CD14-positive monocyte (primary cell): Measurements from ENCODE around the gene GREB1. TPM values are rescaled to one million over a fixed set of nuclear protein-coding genes. Genes with fewer than 3 reads are reported as not detected.

ENCODE experiments used
- DNase-seq, 3 donors: peaks; one replicate each; pipeline ENCODE4 v3.0.0-alpha.2; 2011 to 2022
- H2AFZ ChIP-seq: 2 replicates; pipeline ENCODE4 v1.6.0; 2012; ENCODE audit warnings: mild to moderate bottlenecking, low read depth, low read length, inconsistent platforms; ENCODE audit not compliant: insufficient read depth, poor library complexity, severe bottlenecking
- H3K27ac ChIP-seq, 2 donors: 1 replicate in 1 of 2; 2 replicates in 1 of 2; pipeline ENCODE4 v1.5.1; 2012 to 2013; ENCODE audit warnings: low read length in 2 of 2, control low read depth in 1 of 2, inconsistent platforms in 1 of 2, low read depth in 1 of 2, mild to moderate bottlenecking in 1 of 2
- H3K27me3 ChIP-seq, 2 donors: one replicate each; pipeline versions ENCODE4 v1.6.0 to v1.6.1; 2011 to 2013; ENCODE audit warnings: low read length in 2 of 2; ENCODE audit not compliant: control insufficient read depth in 2 of 2, insufficient read depth in 2 of 2
- H3K36me3 ChIP-seq, 2 donors: replicated peaks in 1 of 2; 1 replicate in 1 of 2; 2 replicates in 1 of 2; pipeline versions ENCODE4 v1.5.1 to v1.6.1; 2012 to 2013; ENCODE audit warnings: low read length in 2 of 2, control low read depth in 1 of 2, inconsistent platforms in 1 of 2, mild to moderate bottlenecking in 1 of 2; ENCODE audit not compliant: insufficient read depth in 2 of 2, control insufficient read depth in 1 of 2
- H3K4me1 ChIP-seq, 2 donors: 1 replicate in 1 of 2; 2 replicates in 1 of 2; pipeline versions ENCODE4 v1.5.1 to v1.6.1; 2012 to 2013; ENCODE audit warnings: low read length in 2 of 2, control low read depth in 1 of 2, inconsistent platforms in 1 of 2, mild to moderate bottlenecking in 1 of 2, moderate library complexity in 1 of 2; ENCODE audit not compliant: insufficient read depth in 2 of 2, control insufficient read depth in 1 of 2
- H3K4me2 ChIP-seq: replicated peaks from 2 replicates; pipeline ENCODE3; 2012; ENCODE audit warnings: low read length, moderate library complexity, mild to moderate bottlenecking; ENCODE audit not compliant: poor library complexity, severe bottlenecking; ENCODE audit errors: extremely low read depth
- H3K4me3 ChIP-seq, 3 experiments: fragments of 200-600 bp in 1 of 3; sonication (generic) in 1 of 3; replicated peaks in 1 of 3; 1 replicate in 2 of 3; 2 replicates in 1 of 3; pipeline ENCODE4 v1.5.1; 2011 to 2013; ENCODE audit warnings: low read length in 3 of 3, mild to moderate bottlenecking in 3 of 3, control low read depth in 2 of 3, low read depth in 2 of 3, inconsistent platforms in 1 of 3, moderate library complexity in 1 of 3
- H3K79me2 ChIP-seq: 2 replicates; pipeline ENCODE4 v1.6.0; 2012; ENCODE audit warnings: mild to moderate bottlenecking, control low read depth, inconsistent platforms, low read length, moderate library complexity; ENCODE audit not compliant: insufficient read depth
- H3K9ac ChIP-seq: 2 replicates; pipeline ENCODE4 v1.6.0; 2017; ENCODE audit warnings: low read length, mild to moderate bottlenecking; ENCODE audit not compliant: insufficient read depth, poor library complexity, severe bottlenecking
- H3K9me3 ChIP-seq, 2 donors: replicated peaks in 1 of 2; 1 replicate in 1 of 2; 2 replicates in 1 of 2; pipeline versions ENCODE4 v1.5.1 to v1.6.1; 2012 to 2013; ENCODE audit warnings: low read length in 2 of 2, control low read depth in 1 of 2; ENCODE audit not compliant: control insufficient read depth in 1 of 2, insufficient read depth in 1 of 2
- H4K20me1 ChIP-seq: 2 replicates; pipeline ENCODE4 v1.6.0; 2012; ENCODE audit warnings: mild to moderate bottlenecking, low read length, control low read depth, moderate library complexity; ENCODE audit not compliant: insufficient read depth
- H3K27ac Mint-ChIP-seq, 7 donors: one replicate each; pipeline ENCODE4 v1.8.0; 2020; ENCODE audit warnings: mild to moderate bottlenecking in 7 of 7, mixed read lengths in 7 of 7, moderate library complexity in 6 of 7, inconsistent platforms in 2 of 7
- H3K27me3 Mint-ChIP-seq, 3 donors: one replicate each; pipeline ENCODE4 v1.8.0; 2021 to 2022; ENCODE audit warnings: low read depth in 3 of 3, mild to moderate bottlenecking in 3 of 3, mixed read lengths in 3 of 3, moderate library complexity in 3 of 3, inconsistent platforms in 1 of 3
- H3K36me3 Mint-ChIP-seq, 2 donors: one replicate each; pipeline ENCODE4 v1.8.0; 2020; ENCODE audit warnings: mixed read lengths in 2 of 2, inconsistent platforms in 1 of 2, mild to moderate bottlenecking in 1 of 2
- H3K4me1 Mint-ChIP-seq: one replicate; pipeline ENCODE4 v1.8.0; 2020; ENCODE audit warnings: mild to moderate bottlenecking, mixed read lengths
- H3K4me3 Mint-ChIP-seq, 2 donors: one replicate each; pipeline ENCODE4 v1.8.0; 2020; ENCODE audit warnings: mild to moderate bottlenecking in 2 of 2, mixed read lengths in 2 of 2, moderate library complexity in 1 of 2
- H3K9me3 Mint-ChIP-seq, 7 donors: one replicate each; pipeline ENCODE4 v1.8.0; 2020 to 2022; ENCODE audit warnings: mixed read lengths in 7 of 7, mild to moderate bottlenecking in 6 of 7, moderate library complexity in 6 of 7, inconsistent platforms in 2 of 7
- WGBS: methylation state at CpG from one replicate; pipeline ENCODE4 v1.1.5; 2013; ENCODE audit warnings: missing lambda C conversion rate; ENCODE audit not compliant: insufficient coverage; 5-methylcytosine and 5-hydroxymethylcytosine counted together
- intact Hi-C, 2 donors: fragments of 100-400 bp; cut with micrococcal nuclease; formaldehyde crosslinking; loops; one replicate each; pipeline versions ENCODE4 v1.15.0 to v1.15.1; 2023
- polyA plus RNA-seq, 3 donors: library from polyadenylated mRNA; depleted of rRNA in 1 of 3; unstranded in 2 of 3; stranded (reverse) in 1 of 3; fragments of 300-500 nt in 2 of 3; fragments of >200 nt in 1 of 3; fragmentation: Illumina TruSeq in 2 of 3; gene quantifications; 1 replicate in 2 of 3; 2 replicates in 1 of 3; pipeline ENCODE4 v1.2.3, GENCODE V29; 2012 to 2021
- TF ChIP-seq, protein P1 (sequence below): fragments of 200-600 bp; IDR thresholded peaks from one replicate; pipeline ENCODE4 v1.8.0; 2022; ENCODE audit warnings: antibody characterized with exemption, mild to moderate bottlenecking

Gene GREB1
- polyA plus RNA-seq, 3 donors: not detected

DNA sequence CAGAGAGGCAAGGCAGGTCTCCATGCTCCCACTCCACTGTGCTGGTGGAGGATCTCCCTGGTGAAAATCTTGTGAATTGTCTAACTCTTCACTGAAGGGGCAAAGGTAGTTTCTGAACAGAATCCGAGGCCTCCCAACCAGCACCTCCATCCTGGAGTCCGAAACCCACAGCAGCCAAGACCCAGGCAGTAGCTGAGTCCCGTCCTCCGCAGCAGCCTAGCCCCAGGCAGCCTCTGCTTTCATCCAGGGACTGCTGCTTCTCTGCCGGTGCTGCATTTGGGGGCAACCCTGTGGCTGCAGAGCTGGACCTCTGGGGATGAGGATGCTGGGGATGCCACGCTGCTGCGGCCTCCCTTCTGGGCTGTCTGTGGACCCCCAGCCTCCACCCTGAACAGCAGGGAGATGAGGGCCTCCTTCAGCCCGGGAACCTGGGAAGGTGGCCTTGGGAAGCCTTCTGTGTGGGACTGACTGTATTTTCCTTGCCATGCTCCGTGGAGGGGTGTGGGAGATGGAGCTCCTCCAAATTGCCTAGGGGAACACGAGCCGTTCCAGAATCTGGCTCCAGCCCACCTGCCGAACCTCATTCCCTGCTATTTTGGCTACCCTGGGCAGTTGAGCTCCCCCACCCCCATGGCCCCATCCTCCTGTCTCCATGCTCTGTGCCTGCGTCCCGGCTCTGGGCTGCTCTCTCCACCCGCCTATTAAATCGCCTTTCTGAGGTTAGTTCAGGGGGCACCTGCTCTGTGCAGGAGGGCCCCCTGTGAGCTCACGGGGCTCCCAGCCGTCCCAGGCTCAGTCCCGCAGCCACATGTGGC lies 48.2 kb downstream of the GREB1 start:
- Mint-ChIP-seq H3K4me1 (peaks cover 8% of the 10 kb centered on the region), H3K36me3 (no peaks in the 10 kb centered on the region), H3K27me3 (peaks cover 4% of the 10 kb centered on the region in 3 donors), H3K4me3 (no peak overlapping the region), H3K27ac (no peak overlapping the region), H3K9me3 (no peaks in the 10 kb centered on the region)
- H3K4me2 ChIP-seq: no peak overlapping the region
- H3K79me2 ChIP-seq: no peaks in the 10 kb centered on the region
- no peaks in the 10 kb centered on the region for H4K20me1 ChIP-seq
- no peak overlapping the region for H3K4me3 ChIP-seq
- WGBS: 80% methylated on average over 16 of the region's 19 CpGs
- DNase-seq: no peak
- no peaks in the 10 kb centered on the region for H3K9me3 ChIP-seq
- H3K4me1 ChIP-seq: no peaks in the 10 kb centered on the region
- TF ChIP-seq, protein P1, sequence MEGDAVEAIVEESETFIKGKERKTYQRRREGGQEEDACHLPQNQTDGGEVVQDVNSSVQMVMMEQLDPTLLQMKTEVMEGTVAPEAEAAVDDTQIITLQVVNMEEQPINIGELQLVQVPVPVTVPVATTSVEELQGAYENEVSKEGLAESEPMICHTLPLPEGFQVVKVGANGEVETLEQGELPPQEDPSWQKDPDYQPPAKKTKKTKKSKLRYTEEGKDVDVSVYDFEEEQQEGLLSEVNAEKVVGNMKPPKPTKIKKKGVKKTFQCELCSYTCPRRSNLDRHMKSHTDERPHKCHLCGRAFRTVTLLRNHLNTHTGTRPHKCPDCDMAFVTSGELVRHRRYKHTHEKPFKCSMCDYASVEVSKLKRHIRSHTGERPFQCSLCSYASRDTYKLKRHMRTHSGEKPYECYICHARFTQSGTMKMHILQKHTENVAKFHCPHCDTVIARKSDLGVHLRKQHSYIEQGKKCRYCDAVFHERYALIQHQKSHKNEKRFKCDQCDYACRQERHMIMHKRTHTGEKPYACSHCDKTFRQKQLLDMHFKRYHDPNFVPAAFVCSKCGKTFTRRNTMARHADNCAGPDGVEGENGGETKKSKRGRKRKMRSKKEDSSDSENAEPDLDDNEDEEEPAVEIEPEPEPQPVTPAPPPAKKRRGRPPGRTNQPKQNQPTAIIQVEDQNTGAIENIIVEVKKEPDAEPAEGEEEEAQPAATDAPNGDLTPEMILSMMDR: no peak
- H3K36me3 ChIP-seq: no peaks in the 10 kb centered on the region
- H3K27ac ChIP-seq: no peak overlapping the region
- intact Hi-C loops: loop anchor here (1.0 to 5.0 kb wide), 4 partner anchors 103 to 450 kb away; a partner anchor contains a TSS
- no peak overlapping the region for H3K9ac ChIP-seq
- no peak overlapping the region for H2AFZ ChIP-seq
- H3K27me3 ChIP-seq: no peaks in the 10 kb centered on the region

DNA sequence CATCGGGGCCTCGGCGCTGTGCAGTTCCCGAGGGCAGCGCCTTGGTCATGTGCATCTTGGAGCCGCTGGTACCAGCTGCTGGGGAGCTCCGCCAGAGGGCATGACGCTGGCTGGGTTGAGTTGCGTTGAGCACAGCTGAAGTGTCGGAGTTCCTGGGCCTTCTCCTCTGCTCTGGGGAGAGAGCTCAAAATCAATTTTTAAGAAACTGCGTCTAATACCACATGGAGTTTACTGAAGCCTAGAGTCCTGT lies 48.7 kb downstream of the GREB1 start:
- H3K4me1 Mint-ChIP-seq: peaks cover 8% of the 10 kb centered on the region
- intact Hi-C loops: loop anchor here (1.0 to 5.0 kb wide), 4 partner anchors 104 to 450 kb away; a partner anchor contains a TSS
- no peak overlapping the region for H3K9ac ChIP-seq
- no peaks in the 10 kb centered on the region for H3K79me2 ChIP-seq
- no peak overlapping the region for H3K4me3 Mint-ChIP-seq
- TF ChIP-seq, protein P1: no peak
- no peaks in the 10 kb centered on the region for H3K36me3 Mint-ChIP-seq
- no peaks in the 10 kb centered on the region for H3K4me1 ChIP-seq
- H2AFZ ChIP-seq: no peak overlapping the region
- no peaks in the 10 kb centered on the region for H3K9me3 ChIP-seq
- no peak overlapping the region for H3K27ac Mint-ChIP-seq
- no peak overlapping the region for H3K4me2 ChIP-seq
- no peak for DNase-seq
- H3K9me3 Mint-ChIP-seq: no peaks in the 10 kb centered on the region
- H3K27ac ChIP-seq: no peak overlapping the region
- H3K27me3 Mint-ChIP-seq: peaks cover 4 to 8% (median 4%) of the 10 kb centered on the region in 3 donors
- H3K27me3 ChIP-seq: no peaks in the 10 kb centered on the region
- H3K36me3 ChIP-seq: no peaks in the 10 kb centered on the region
- H4K20me1 ChIP-seq: no peaks in the 10 kb centered on the region
- WGBS: 68% methylated on average over 11 of the region's 11 CpGs
- H3K4me3 ChIP-seq: no peak overlapping the region
